GM19372 (cell line): ENCODE measurements around the gene TMEM123.

Source experiments
- ATAC-seq: cut with Tn5 transposase; IDR thresholded peaks from one replicate; pipeline ENCODE4 v1.9.1; 2021; ENCODE audit warnings: mild to moderate bottlenecking, low read depth, moderate library complexity; ENCODE audit not compliant: unreplicated experiment

TMEM123 gene

GRCh38 chr11:102399189-102399588 is 53.4 kb downstream of the TMEM123 start:
- ATAC-seq, result no peak

- no peak for ATAC-seq
Observed at GRCh38 chr11:102398297-102398696, 54.3 kb downstream of the TMEM123 start.

- no peak for ATAC-seq
Observed at GRCh38 chr11:102396708-102397563, 55.6 kb downstream of the TMEM123 start.

- no peak for ATAC-seq
Observed at GRCh38 chr11:102395720-102396393, 56.7 kb downstream of the TMEM123 start.

GRCh38 chr11:102393272-102393730 is 59.3 kb downstream of the TMEM123 start:
- no peak for ATAC-seq

- ATAC-seq, result no peak
Observed at GRCh38 chr11:102391549-102392237, 60.9 kb downstream of the TMEM123 start.

- ATAC-seq, result peak; percentile 81
Observed at GRCh38 chr11:102390667-102391465, 61.7 kb downstream of the TMEM123 start.

- ATAC-seq, result no peak
Observed at GRCh38 chr11:102389253-102389652, 63.3 kb downstream of the TMEM123 start.

GRCh38 chr11:102387043-102387781 is 65.4 kb downstream of the TMEM123 start:
- no peak for ATAC-seq

- no peak for ATAC-seq
Observed at GRCh38 chr11:102386136-102386734, 66.3 kb downstream of the TMEM123 start.

GRCh38 chr11:102385085-102386007 is 67.2 kb downstream of the TMEM123 start:
- no peak for ATAC-seq

GRCh38 chr11:102384419-102385079 is 68.0 kb downstream of the TMEM123 start:
- ATAC-seq, result no peak

GRCh38 chr11:102383839-102384238 is 68.7 kb downstream of the TMEM123 start:
- ATAC-seq, result no peak

- ATAC-seq, result no peak
Observed at GRCh38 chr11:102382384-102382783, 70.2 kb downstream of the TMEM123 start.

- ATAC-seq, result no peak
Observed at GRCh38 chr11:102378818-102379217, 73.7 kb downstream of the TMEM123 start.

GRCh38 chr11:102377891-102378290 is 74.7 kb downstream of the TMEM123 start:
- no peak for ATAC-seq

GRCh38 chr11:102375720-102376399 is 76.7 kb downstream of the TMEM123 start:
- no peak for ATAC-seq
